ENCODE measurements around the gene SMAD3.

DNA sequence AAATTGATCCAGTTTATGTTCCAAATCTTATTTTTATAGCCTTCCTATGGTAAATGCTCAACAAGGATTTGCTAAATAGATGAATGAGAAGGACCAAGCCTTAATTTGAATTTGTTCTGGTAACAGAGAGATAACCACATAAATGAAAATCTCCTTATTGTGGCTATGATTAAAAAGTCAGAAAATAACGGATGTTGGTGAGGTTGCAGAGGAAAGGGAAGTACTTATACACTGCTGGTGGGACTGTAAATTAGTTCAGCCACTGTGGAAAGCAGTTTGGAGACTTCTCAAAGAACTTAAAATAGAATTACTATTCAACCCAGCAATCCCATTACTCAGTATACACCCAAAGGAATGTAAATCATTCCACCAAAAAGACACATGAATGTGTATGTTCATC, 162.9 kb downstream of the SMAD3 start:
- TF ChIP-seq, protein P1, sequence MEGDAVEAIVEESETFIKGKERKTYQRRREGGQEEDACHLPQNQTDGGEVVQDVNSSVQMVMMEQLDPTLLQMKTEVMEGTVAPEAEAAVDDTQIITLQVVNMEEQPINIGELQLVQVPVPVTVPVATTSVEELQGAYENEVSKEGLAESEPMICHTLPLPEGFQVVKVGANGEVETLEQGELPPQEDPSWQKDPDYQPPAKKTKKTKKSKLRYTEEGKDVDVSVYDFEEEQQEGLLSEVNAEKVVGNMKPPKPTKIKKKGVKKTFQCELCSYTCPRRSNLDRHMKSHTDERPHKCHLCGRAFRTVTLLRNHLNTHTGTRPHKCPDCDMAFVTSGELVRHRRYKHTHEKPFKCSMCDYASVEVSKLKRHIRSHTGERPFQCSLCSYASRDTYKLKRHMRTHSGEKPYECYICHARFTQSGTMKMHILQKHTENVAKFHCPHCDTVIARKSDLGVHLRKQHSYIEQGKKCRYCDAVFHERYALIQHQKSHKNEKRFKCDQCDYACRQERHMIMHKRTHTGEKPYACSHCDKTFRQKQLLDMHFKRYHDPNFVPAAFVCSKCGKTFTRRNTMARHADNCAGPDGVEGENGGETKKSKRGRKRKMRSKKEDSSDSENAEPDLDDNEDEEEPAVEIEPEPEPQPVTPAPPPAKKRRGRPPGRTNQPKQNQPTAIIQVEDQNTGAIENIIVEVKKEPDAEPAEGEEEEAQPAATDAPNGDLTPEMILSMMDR (IDR thresholded peaks at IDR 0.05; ENCODE audit: low read depth, low read length, missing input control) = no peak
- TF ChIP-seq SP1 (IDR thresholded peaks at IDR 0.05) = no peak
- TF ChIP-seq, protein P2, sequence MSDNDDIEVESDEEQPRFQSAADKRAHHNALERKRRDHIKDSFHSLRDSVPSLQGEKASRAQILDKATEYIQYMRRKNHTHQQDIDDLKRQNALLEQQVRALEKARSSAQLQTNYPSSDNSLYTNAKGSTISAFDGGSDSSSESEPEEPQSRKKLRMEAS (IDR thresholded peaks at IDR 0.05) = no peak

Data from liver (tissue), 3 donors.